Endothelial cell of umbilical vein (primary cell): ENCODE data around the gene PARD3B. TPM values are rescaled to one million over a fixed set of nuclear protein-coding genes. Genes with fewer than 3 reads are reported as not detected.

Experiments
- BruUV-seq: library from RNA; stranded (reverse); fragments of 400-500 nt; replicated peaks from 2 replicates; lab custom pipeline; 2021; lab: Mats Ljungman, UMichigan
- CTCF ChIA-PET: fragments of 300-600, 350-600 bp; sonication (Branson Sonifier 250); formaldehyde crosslinking; loops from one replicate; lab custom pipeline; 2021; ENCODE audit warnings: antibody characterized with exemption, inconsistent platforms; lab: Charles Lee
- POLR2A ChIA-PET: fragments of 300-600, 350-600 bp; sonication (Branson Sonifier 250); formaldehyde crosslinking; loops from one replicate; lab custom pipeline; 2021; ENCODE audit warnings: antibody characterized with exemption, inconsistent platforms; lab: Charles Lee
- DNase-seq: peaks from one replicate; pipeline ENCODE4 v3.0.0-alpha.2; 2011; ENCODE audit warnings: low read depth, low spot score
- FAIRE-seq: peaks from 2 replicates; lab custom pipeline; 2011; peaks lifted over from hg19 to GRCh38; lab: Jason Lieb, UNC
- H2AFZ ChIP-seq: 2 replicates; pipeline ENCODE4 v1.6.0; 2012; ENCODE audit warnings: low read depth, low read length, control low read depth, inconsistent platforms
- H3K27ac ChIP-seq: 2 replicates; pipeline ENCODE4 v1.5.1; 2011; ENCODE audit warnings: low read depth, mild to moderate bottlenecking, control low read depth, low read length, moderate library complexity; ENCODE audit not compliant: insufficient read depth
- H3K27me3 ChIP-seq, 2 experiments: 2 replicates each; pipeline versions ENCODE4 v1.6.0 to v1.6.1; 2011; ENCODE audit warnings: low read length in 2 of 2, mixed read lengths in 1 of 2; ENCODE audit not compliant: control insufficient read depth in 2 of 2, insufficient read depth in 2 of 2
- H3K36me3 ChIP-seq, 2 experiments: 2 replicates in 1 of 2; 3 replicates in 1 of 2; pipeline ENCODE4 v1.5.1; 2011; ENCODE audit warnings: low read length in 2 of 2, mild to moderate bottlenecking in 1 of 2, moderate library complexity in 1 of 2; ENCODE audit not compliant: control insufficient read depth in 2 of 2, insufficient read depth in 2 of 2; ENCODE audit errors: extremely low read depth in 1 of 2
- H3K4me1 ChIP-seq: 3 replicates; pipeline ENCODE4 v1.5.1; 2011; ENCODE audit warnings: mild to moderate bottlenecking, low read length; ENCODE audit not compliant: control insufficient read depth, insufficient read depth; ENCODE audit errors: extremely low read depth
- H3K4me2 ChIP-seq: 2 replicates; pipeline ENCODE4 v1.6.1; 2011; ENCODE audit warnings: low read length, control low read depth, mixed read lengths; ENCODE audit not compliant: insufficient read depth
- H3K4me3 ChIP-seq, 3 experiments: fragments of 200-600 bp in 1 of 3; sonication (generic), shearing (Covaris generic) in 1 of 3; replicated peaks in 1 of 3; 2 replicates each; pipeline ENCODE4 v1.5.1; 2011 to 2016; ENCODE audit warnings: control low read depth in 3 of 3, low read length in 3 of 3, mild to moderate bottlenecking in 2 of 3, inconsistent platforms in 1 of 3, low read depth in 1 of 3, moderate library complexity in 1 of 3; ENCODE audit not compliant: insufficient read depth in 1 of 3
- H3K79me2 ChIP-seq: 2 replicates; pipeline ENCODE4 v1.6.0; 2012; ENCODE audit warnings: low read length, inconsistent platforms; ENCODE audit not compliant: control insufficient read depth, insufficient read depth
- H3K9ac ChIP-seq: replicated peaks from 2 replicates; pipeline ENCODE3; 2011; ENCODE audit warnings: low read length, control low read depth; ENCODE audit not compliant: insufficient read depth; ENCODE audit errors: extremely low read depth
- H3K9me1 ChIP-seq: replicated peaks from 3 replicates; pipeline ENCODE4 v1.6.0; 2011; ENCODE audit warnings: mild to moderate bottlenecking, low read length; ENCODE audit not compliant: control insufficient read depth, insufficient read depth; ENCODE audit errors: extremely low read depth
- H3K9me3 ChIP-seq: replicated peaks from 2 replicates; pipeline ENCODE4 v1.5.1; 2012; ENCODE audit warnings: low read length, inconsistent platforms; ENCODE audit not compliant: control insufficient read depth, insufficient read depth
- H4K20me1 ChIP-seq: replicated peaks from 2 replicates; pipeline ENCODE3; 2011; ENCODE audit warnings: mild to moderate bottlenecking, low read length; ENCODE audit not compliant: control insufficient read depth, insufficient read depth; ENCODE audit errors: extremely low read depth
- CTCF ChIP-seq, 2 donors: IDR thresholded peaks; 1 replicate in 1 of 2; 2 replicates in 1 of 2; pipeline ENCODE4 v1.5.1; 2011; ENCODE audit warnings: low read length in 2 of 2, mild to moderate bottlenecking in 2 of 2, moderate library complexity in 2 of 2, control low read depth in 1 of 2, inconsistent platforms in 1 of 2, low read depth in 1 of 2; ENCODE audit not compliant: insufficient read depth in 1 of 2; ENCODE audit errors: extremely low read depth in 1 of 2
- EZH2 ChIP-seq: IDR thresholded peaks from 2 replicates; pipeline ENCODE4 v1.6.1; 2012; ENCODE audit warnings: borderline replicate concordance, low read depth, mild to moderate bottlenecking, moderate library complexity, low read length, inconsistent platforms; ENCODE audit not compliant: severe bottlenecking
- FOS ChIP-seq: IDR thresholded peaks from 2 replicates; pipeline ENCODE4 v1.6.1; 2011; ENCODE audit warnings: mild to moderate bottlenecking, low read length, moderate library complexity, borderline replicate concordance; ENCODE audit not compliant: insufficient read depth
- GATA2 ChIP-seq: IDR thresholded peaks from 2 replicates; pipeline ENCODE4 v1.7.0; 2011; ENCODE audit warnings: low read depth, mild to moderate bottlenecking, moderate library complexity, mixed read lengths, low read length; ENCODE audit not compliant: insufficient read length, insufficient read depth
- JUN ChIP-seq: IDR thresholded peaks from 2 replicates; pipeline ENCODE4 v1.6.1; 2011; ENCODE audit warnings: borderline replicate concordance, low read depth; ENCODE audit not compliant: insufficient read length, insufficient read depth
- MAX ChIP-seq: IDR thresholded peaks from 2 replicates; pipeline ENCODE4 v1.6.1; 2011; ENCODE audit not compliant: insufficient read depth, insufficient read length
- MYC ChIP-seq: IDR thresholded peaks from one replicate; pipeline ENCODE4 v1.6.1; 2011; ENCODE audit warnings: mild to moderate bottlenecking, low read depth, low read length
- POLR2A ChIP-seq: IDR thresholded peaks from 2 replicates; pipeline ENCODE4 v1.6.1; 2012; ENCODE audit warnings: low read depth, mild to moderate bottlenecking, control low read depth, low read length
- POLR2AphosphoS5 ChIP-seq: IDR thresholded peaks from 2 replicates; pipeline ENCODE4 v1.6.1; 2012; ENCODE audit warnings: low read depth, mild to moderate bottlenecking, control low read depth, low read length, moderate library complexity; ENCODE audit not compliant: insufficient read depth
- dilution Hi-C: fragments of 300-500 bp; cut with MboI; formaldehyde crosslinking; loops from one replicate; pipeline ENCODE4 v1.15.0; 2019; ENCODE audit warnings: low sequenced_read_pairs; ENCODE audit not compliant: extremely low pct_ligation_motif_present
- intact Hi-C: fragments of 100-400 bp; cut with micrococcal nuclease; formaldehyde crosslinking; loops from one replicate; pipeline ENCODE4 v1.10.0; 2022
- polyA plus RNA-seq, 4 experiments: library from polyadenylated mRNA; depleted of rRNA in 3 of 4; stranded (reverse) in 3 of 4; unstranded in 1 of 4; fragments of >200 nt; gene quantifications; 2 replicates each; pipeline versions ENCODE4 v1.2.1 to v1.2.3, GENCODE V29; 2011 to 2012; ENCODE audit warnings: missing spikeins in 1 of 4
- total RNA-seq: library from RNA; stranded (reverse); gene quantifications from 2 replicates; pipeline ENCODE4 v1.2.3, GENCODE V29; 2021

PARD3B gene
- total and polyA plus RNA-seq, 2 donors (not counting 3 experiments of a cell fraction or from before 2014, with no cell fraction given): 2.2 to 30.9 TPM

DNA sequence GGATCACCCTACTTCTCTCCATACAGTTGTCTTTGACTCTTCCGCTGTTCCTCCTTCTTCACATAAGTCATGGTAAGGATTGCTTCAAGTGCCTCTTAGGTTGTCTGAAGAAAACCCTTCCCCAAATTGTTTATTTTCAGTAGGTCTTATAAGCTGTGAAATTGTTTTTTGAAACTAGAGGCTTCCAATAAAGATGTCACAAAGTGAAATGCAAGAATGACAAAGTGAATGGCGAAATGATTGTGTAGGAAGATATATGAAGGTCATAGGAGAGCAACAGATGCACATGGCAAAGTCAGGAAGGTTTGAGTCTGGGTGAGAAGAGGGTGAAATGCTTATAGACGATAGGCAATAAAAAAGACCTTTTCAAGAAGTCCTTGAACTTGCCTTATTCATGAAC lies 548.8 kb downstream of the PARD3B start:
- no peak for FAIRE-seq
- POLR2A ChIA-PET: interaction anchor here (0.7 kb wide), 1 partner anchor 914 kb away, joined by 3 read pairs; no protein-coding TSS in a partner anchor

More for the DNA sequence above, 548.8 kb downstream of the PARD3B start:
- H3K27me3 ChIP-seq: no peaks in the 10 kb centered on the region
- H3K9me1 ChIP-seq: no peaks in the 10 kb centered on the region
- TF ChIP-seq POLR2AphosphoS5: no peak
- TF ChIP-seq FOS: no peak
- no peak for TF ChIP-seq CTCF (IDR thresholded peaks at IDR 0.05; ENCODE audit: extremely low read depth in 1 of 2, insufficient read depth in 1 of 2, low read depth in 1 of 2, low read length in 2 of 2)
- TF ChIP-seq MAX: no peak
- TF ChIP-seq GATA2: no peak
- no peak for TF ChIP-seq POLR2A
- TF ChIP-seq EZH2: no peak
- TF ChIP-seq MYC: no peak
- TF ChIP-seq JUN: no peak
- H3K36me3 ChIP-seq: no peaks in the 10 kb centered on the region
- no peak overlapping the region for H3K9ac ChIP-seq
- no peak overlapping the region for H3K4me3 ChIP-seq
- CTCF ChIA-PET: interaction anchor here (1.0 kb wide), 1 partner anchor 18 kb away, joined by 3 read pairs; no protein-coding TSS in a partner anchor
- H3K27ac ChIP-seq: no peak overlapping the region
- no peaks in the 10 kb centered on the region for H3K9me3 ChIP-seq
- no TSS peak for BruUV-seq
- no peak for DNase-seq
- H3K4me2 ChIP-seq: no peak overlapping the region
- no peaks in the 10 kb centered on the region for H3K79me2 ChIP-seq
- no peaks in the 10 kb centered on the region for H4K20me1 ChIP-seq
- H2AFZ ChIP-seq: no peak overlapping the region
- dilution Hi-C loops: no loop called here
- intact Hi-C loops: no loop called here
- no peaks in the 10 kb centered on the region for H3K4me1 ChIP-seq
